Lung (tissue), 12 donors: ENCODE measurements around the gene KCNJ10. TPM values are rescaled to one million over a fixed set of nuclear protein-coding genes. Genes with fewer than 3 reads are reported as not detected.

Experiments used
- ATAC-seq: fragments of 200-7000 bp; cut with Tn5 transposase; one replicate; pipeline ENCODE4 v1.9.1; 2020; ENCODE audit warnings: moderate number of reproducible peaks; ENCODE audit not compliant: insufficient read depth, low FRiP score
- DNase-seq, 3 donors: peaks; one replicate each; pipeline ENCODE4 v3.0.0-alpha.2; 2013 to 2017
- H3K27ac ChIP-seq, 2 donors: one replicate each; pipeline ENCODE4 v1.5.1; 2013; ENCODE audit warnings: mild to moderate bottlenecking in 2 of 2, moderate library complexity in 2 of 2, control low read depth in 1 of 2, inconsistent platforms in 1 of 2, low read depth in 1 of 2, low read length in 1 of 2
- H3K27me3 ChIP-seq, 3 donors: one replicate each; pipeline ENCODE4 v1.5.1; 2013; ENCODE audit warnings: low read length in 2 of 3; ENCODE audit not compliant: control insufficient read depth in 3 of 3, insufficient read depth in 3 of 3
- H3K36me3 ChIP-seq, 4 donors: one replicate each; pipeline ENCODE4 v1.5.1; 2013; ENCODE audit warnings: low read length in 4 of 4, mild to moderate bottlenecking in 1 of 4, moderate library complexity in 1 of 4; ENCODE audit not compliant: control insufficient read depth in 4 of 4, insufficient read depth in 4 of 4
- H3K4me1 ChIP-seq, 5 donors: one replicate each; pipeline ENCODE4 v1.5.1; 2013; ENCODE audit warnings: low read length in 5 of 5, mild to moderate bottlenecking in 2 of 5, moderate library complexity in 1 of 5; ENCODE audit not compliant: control insufficient read depth in 5 of 5, insufficient read depth in 5 of 5
- H3K4me3 ChIP-seq: one replicate; pipeline ENCODE4 v1.5.1; 2013; ENCODE audit warnings: mild to moderate bottlenecking, control low read depth, moderate library complexity
- H3K9ac ChIP-seq, 2 donors: one replicate each; pipeline ENCODE4 v1.5.1; 2013; ENCODE audit warnings: low read length in 2 of 2, control low read depth in 1 of 2; ENCODE audit not compliant: insufficient read depth in 1 of 2
- H3K9me3 ChIP-seq, 4 donors: one replicate each; pipeline ENCODE4 v1.5.1; 2013; ENCODE audit warnings: low read length in 3 of 4, mild to moderate bottlenecking in 1 of 4, moderate library complexity in 1 of 4; ENCODE audit not compliant: control insufficient read depth in 4 of 4, insufficient read depth in 3 of 4
- WGBS, 2 donors: extraction: QIAGEN DNeasy Blood & Tissue Kit; methylation state at CpG; one replicate each; pipeline ENCODE4 v1.1.7; 2013; 5-methylcytosine and 5-hydroxymethylcytosine counted together
- polyA plus RNA-seq, 2 donors: library from polyadenylated mRNA; stranded (reverse); fragments of 200-250 nt; gene quantifications; one replicate each; pipeline ENCODE4 v1.2.1, GENCODE V29; 2013
- total RNA-seq, 2 donors: library from RNA; depleted of rRNA in 1 of 2; stranded (reverse); fragments of >200 nt in 1 of 2; gene quantifications; one replicate each; pipeline ENCODE4 v1.2.1, GENCODE V29; 2014 to 2021
- TF ChIP-seq, protein P1 (sequence below): IDR thresholded peaks from 2 replicates; pipeline ENCODE4 v1.5.1; 2012; ENCODE audit warnings: mild to moderate bottlenecking; ENCODE audit errors: control extremely low read depth, extremely low read depth
- donor health status: control.
- donor health status: control.
- donor health status: Bipolar disorder and iron deficiency.
- donor health status: healthy.
- donor health status: DM: yes; HTN: yes; CAD: no.

KCNJ10 gene
- total and polyA plus RNA-seq, 4 donors, result 0.02 to 0.37 (median 0.10) TPM

DNA sequence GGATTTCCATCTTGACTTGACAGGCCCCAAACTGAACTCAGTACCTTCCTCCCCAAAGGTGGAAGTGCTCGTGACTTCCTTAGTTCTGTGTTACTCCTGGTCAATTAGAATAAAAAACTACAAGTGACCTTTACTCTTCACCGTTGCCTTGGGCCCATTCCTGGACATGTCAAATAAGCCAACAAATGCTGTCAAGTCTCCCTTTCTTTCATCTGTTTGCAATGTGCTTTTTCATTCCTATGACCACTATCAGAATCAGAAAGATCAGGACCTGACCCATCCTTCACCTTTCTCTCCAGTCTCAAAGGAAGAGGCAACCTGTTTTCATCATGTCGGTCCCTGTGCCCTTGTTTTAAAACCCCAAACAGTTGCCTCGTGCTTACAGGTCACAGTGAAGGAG, 4.9 kb upstream of the KCNJ10 start:
- Histone ChIP-seq H3K4me1 (peaks cover 0 to 4% (median 0%) of the 10 kb centered on the region in 5 donors), H3K36me3 (no peaks in the 10 kb centered on the region), H3K9me3 (no peaks in the 10 kb centered on the region), H3K27ac (no peak overlapping the region), H3K4me3 (no peak overlapping the region), H3K27me3 (peaks cover 0 to 48% (median 20%) of the 10 kb centered on the region in 3 donors), H3K9ac (no peak overlapping the region)
- WGBS, 2 donors, result 59 to 77% methylated on average over 4 of the region's 4 CpGs
- no peak for ATAC-seq
- DNase-seq, result no peak
- TF ChIP-seq, protein P1, sequence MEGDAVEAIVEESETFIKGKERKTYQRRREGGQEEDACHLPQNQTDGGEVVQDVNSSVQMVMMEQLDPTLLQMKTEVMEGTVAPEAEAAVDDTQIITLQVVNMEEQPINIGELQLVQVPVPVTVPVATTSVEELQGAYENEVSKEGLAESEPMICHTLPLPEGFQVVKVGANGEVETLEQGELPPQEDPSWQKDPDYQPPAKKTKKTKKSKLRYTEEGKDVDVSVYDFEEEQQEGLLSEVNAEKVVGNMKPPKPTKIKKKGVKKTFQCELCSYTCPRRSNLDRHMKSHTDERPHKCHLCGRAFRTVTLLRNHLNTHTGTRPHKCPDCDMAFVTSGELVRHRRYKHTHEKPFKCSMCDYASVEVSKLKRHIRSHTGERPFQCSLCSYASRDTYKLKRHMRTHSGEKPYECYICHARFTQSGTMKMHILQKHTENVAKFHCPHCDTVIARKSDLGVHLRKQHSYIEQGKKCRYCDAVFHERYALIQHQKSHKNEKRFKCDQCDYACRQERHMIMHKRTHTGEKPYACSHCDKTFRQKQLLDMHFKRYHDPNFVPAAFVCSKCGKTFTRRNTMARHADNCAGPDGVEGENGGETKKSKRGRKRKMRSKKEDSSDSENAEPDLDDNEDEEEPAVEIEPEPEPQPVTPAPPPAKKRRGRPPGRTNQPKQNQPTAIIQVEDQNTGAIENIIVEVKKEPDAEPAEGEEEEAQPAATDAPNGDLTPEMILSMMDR, result no peak

DNA sequence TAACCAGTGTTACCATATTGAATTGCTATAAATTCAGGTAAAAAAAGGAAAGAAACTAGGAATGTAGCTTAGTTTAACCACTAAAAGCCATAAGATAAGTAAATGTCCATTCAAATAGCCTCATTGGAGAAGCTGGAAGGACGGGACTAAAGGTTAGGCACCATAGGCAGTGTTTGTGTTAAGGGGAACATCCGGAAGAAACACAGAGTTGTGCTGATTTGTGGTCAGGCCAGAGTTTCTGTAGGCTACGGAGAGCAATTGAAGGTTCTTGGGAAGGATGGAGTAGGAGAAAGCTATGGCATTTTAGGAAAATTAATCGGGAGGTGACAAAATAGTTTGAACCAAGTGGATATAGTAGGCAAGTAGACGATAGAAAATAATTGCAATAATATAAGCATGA, 1.3 kb upstream of the KCNJ10 start:
- 81 to 82% methylated on average over 5 of the region's 5 CpGs for WGBS, 2 donors
- Histone ChIP-seq H3K36me3 (no peaks in the 10 kb centered on the region), H3K9me3 (peaks cover 0 to 2% (median 0%) of the 10 kb centered on the region in 4 donors), H3K4me3 (no peak overlapping the region), H3K9ac (no peak overlapping the region), H3K27ac (no peak overlapping the region), H3K27me3 (peaks cover 0 to 30% (median 15%) of the 10 kb centered on the region in 3 donors), H3K4me1 (peaks cover 0 to 8% (median 0%) of the 10 kb centered on the region in 5 donors)
- ATAC-seq (no peak), DNase-seq (no peak)
- TF ChIP-seq, protein P1, result no peak

DNA sequence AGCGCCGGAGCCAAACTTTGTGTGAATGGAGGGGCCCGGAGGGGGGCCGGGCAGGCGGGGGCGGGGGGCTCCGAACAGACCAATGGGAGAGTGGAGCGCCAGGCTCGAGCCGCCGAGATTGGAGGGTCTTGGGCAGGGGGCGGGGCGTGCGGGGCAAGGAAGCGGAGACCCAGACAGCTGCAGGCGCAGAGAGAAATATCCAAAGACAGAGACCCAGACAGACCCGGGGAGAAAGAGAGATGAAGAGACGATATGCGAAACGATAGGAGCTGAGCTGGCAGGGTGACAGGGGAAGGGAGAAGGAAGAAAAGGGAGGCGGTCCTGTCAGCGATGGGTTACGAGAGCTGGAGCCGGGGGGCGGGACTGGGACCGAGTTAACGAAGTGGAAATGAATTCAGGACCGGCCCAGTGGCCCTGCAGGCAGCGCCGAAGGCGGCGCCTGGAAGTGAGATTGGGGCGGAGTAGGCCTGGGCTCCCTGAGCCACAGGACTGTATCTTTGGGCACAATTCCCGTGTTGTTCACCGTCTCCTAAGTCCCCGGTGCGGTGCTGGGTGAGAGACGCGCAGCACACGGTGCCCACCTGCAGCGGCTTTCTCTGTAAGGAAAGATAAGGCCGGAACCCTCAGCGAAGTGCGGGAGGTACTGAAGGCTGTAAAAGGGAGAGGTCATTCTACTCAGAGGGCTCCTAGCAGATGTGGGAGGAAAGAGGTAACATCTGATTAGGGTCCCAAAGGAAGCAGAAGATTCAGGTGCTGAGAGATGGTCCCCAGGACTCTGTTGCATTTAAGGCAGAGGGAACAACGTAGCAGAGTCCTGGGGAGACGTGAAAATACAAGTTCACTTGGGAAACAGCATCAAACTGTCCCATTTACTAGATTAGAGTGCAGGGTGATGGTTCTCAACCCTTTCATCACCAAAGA, 543 bp upstream of the KCNJ10 start:
- peaks cover 0 to 8% (median 0%) of the 10 kb centered on the region in 5 donors for H3K4me1 ChIP-seq
- TF ChIP-seq, protein P1, result no peak
- peak overlapping the region; percentile 51 for H3K4me3 ChIP-seq
- H3K9me3 ChIP-seq, result peaks cover 0 to 2% (median 0%) of the 10 kb centered on the region in 4 donors
- no peaks in the 10 kb centered on the region for H3K36me3 ChIP-seq
- no peak overlapping the region for H3K27ac ChIP-seq
- peak overlapping the region in 1 of 2 donors; percentile 2 for H3K9ac ChIP-seq
- ATAC-seq, result peak; percentile 78
- DNase-seq, result peak; percentile 73 to 82 (median 76)
- peaks cover 0 to 26% (median 11%) of the 10 kb centered on the region in 3 donors for H3K27me3 ChIP-seq
- 1 to 2% methylated on average over 39 to 46 of the region's 46 CpGs for whole genome bisulfite sequencing, 2 donors
